ENCODE measurements around the gene DCAF4. TPM values are rescaled to one million over a fixed set of nuclear protein-coding genes. Genes with fewer than 3 reads are reported as not detected.

Gene DCAF4
- total RNA-seq, 6 experiments from 2014 or later, result 5.8 to 13.6 (median 10.5) TPM

- intact Hi-C loops (cut with DNase I), result no loop called here
- H3K36me3 ChIP-seq, result no peaks in the 10 kb centered on the region
- no peaks in the 10 kb centered on the region for H3K27me3 ChIP-seq
- H3K9me3 ChIP-seq, result no peaks in the 10 kb centered on the region
- H3K27ac ChIP-seq, result peak overlapping the region in 2 of 3 donors; percentile 67 to 82
- peaks cover 0 to 13% (median 2%) of the 10 kb centered on the region in 4 donors for H3K4me1 ChIP-seq
- TF ChIP-seq CTCF (IDR thresholded peaks at IDR 0.05) (no peak), POLR2A (IDR thresholded peaks at IDR 0.05) (no peak)
- 34% methylated on average over 5 of the region's 5 CpGs for WGBS (ENCODE audit: insufficient coverage, low coverage, low lambda C conversion rate, missing lambda C conversion rate)
- peak; percentile 74 to 91 (median 86) for ATAC-seq
- H3K4me3 ChIP-seq, result peak overlapping the region in 1 of 3 donors; percentile 2
- DNase-seq, result peak in 1 of 3 donors; percentile 49
These were observed 81.6 kb downstream of the DCAF4 start for GRCh38 chr14:73007835-73008234.

DNA sequence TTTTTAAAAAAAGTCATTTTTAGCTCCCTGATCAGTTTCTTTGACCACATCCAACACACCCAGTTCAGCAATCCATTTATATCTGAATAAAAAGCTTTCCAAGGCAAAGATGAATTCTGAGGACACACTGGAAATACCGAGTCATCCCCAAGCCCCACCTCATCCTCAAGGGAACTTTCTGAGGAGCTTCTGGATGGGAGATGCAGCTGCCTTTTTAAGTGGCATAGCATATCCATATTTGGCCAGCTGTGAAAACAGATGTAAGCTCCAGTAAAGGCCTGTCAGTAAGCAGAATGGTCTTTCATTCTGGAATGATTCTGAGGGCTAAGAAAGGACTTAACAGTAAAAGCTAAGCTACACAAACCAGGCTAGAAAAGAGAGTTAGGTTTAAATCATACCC lies 82.2 kb downstream of the DCAF4 start:
- DNase-seq, result no peak
- intact Hi-C loops (cut with DNase I), result no loop called here
- no peaks in the 10 kb centered on the region for H3K27me3 ChIP-seq
- TF ChIP-seq POLR2A (IDR thresholded peaks at IDR 0.05), result no peak
- TF ChIP-seq CTCF (IDR thresholded peaks at IDR 0.05), result no peak
- ATAC-seq, result no peak
- H3K4me1 ChIP-seq, result peaks cover 0 to 13% (median 2%) of the 10 kb centered on the region in 4 donors
- H3K4me3 ChIP-seq, result no peak overlapping the region
- no peaks in the 10 kb centered on the region for H3K9me3 ChIP-seq
- WGBS (ENCODE audit: insufficient coverage, low coverage, low lambda C conversion rate, missing lambda C conversion rate), result 88% methylated on average over 1 of the region's 1 CpG
- no peaks in the 10 kb centered on the region for H3K36me3 ChIP-seq
- H3K27ac ChIP-seq, result peak overlapping the region in 2 of 3 donors; percentile 67 to 82

Other genes with a start within 250 kb of the DCAF4 start
- gene DPF3, start 32.4 kb upstream of the DCAF4 start, total RNA-seq, result 1 to 10 TPM; 1.2 to 5.7 (median 2.9) TPM
- 10 to 100 TPM in 5 of 6 experiments, 1 to 10 TPM in 1; 9.9 to 14.3 (median 11.4) TPM for gene ZFYVE1, start 100.6 kb downstream of the DCAF4 start, total RNA-seq
- gene RBM25, start 132.1 kb downstream of the DCAF4 start, total RNA-seq, result 10 to 100 TPM; 16.3 to 29.1 (median 22.8) TPM
- gene PSEN1, start 210.0 kb downstream of the DCAF4 start, total RNA-seq, result 10 to 100 TPM; 22.5 to 28.2 (median 25.0) TPM